HL-60/S4 (cell line): Measurements from ENCODE around the gene MAS1.

ENCODE experiments used
- in situ Hi-C: fragments of 300-500 bp; cut with MboI; formaldehyde crosslinking; loops from 2 replicates; pipeline ENCODE4 v1.14.3; 2022; ENCODE audit warnings: low sequenced_read_pairs

The MAS1 gene

GRCh38 chr6:159878341-159878740, 12.4 kb upstream of the MAS1 start:
- in situ Hi-C loops: loop anchor here (10.0 kb wide), 1 partner anchor 576 kb away; no protein-coding TSS in a partner anchor

- in situ Hi-C loops: loop anchor here (10.0 kb wide), 1 partner anchor 575 kb away; no protein-coding TSS in a partner anchor
Measured at GRCh38 chr6:159879856-159880255, 10.9 kb upstream of the MAS1 start.

GRCh38 chr6:159880412-159880975, 10.3 kb upstream of the MAS1 start:
- in situ Hi-C loops: no loop called here

- in situ Hi-C loops: no loop called here
Measured at GRCh38 chr6:159884720-159885119, 6.1 kb upstream of the MAS1 start.

GRCh38 chr6:159886270-159886669, 4.5 kb upstream of the MAS1 start:
- in situ Hi-C loops: no loop called here

GRCh38 chr6:159887146-159887545, 3.6 kb upstream of the MAS1 start:
- in situ Hi-C loops: no loop called here

GRCh38 chr6:159887761-159888160, 3.0 kb upstream of the MAS1 start:
- in situ Hi-C loops: no loop called here

GRCh38 chr6:159890201-159890600, 587 bp upstream of the MAS1 start:
- in situ Hi-C loops: no loop called here

- in situ Hi-C loops: no loop called here
Measured at GRCh38 chr6:159892053-159892452, 1.3 kb downstream of the MAS1 start.

- in situ Hi-C loops: no loop called here
Measured at GRCh38 chr6:159893064-159893463, 2.3 kb downstream of the MAS1 start.

GRCh38 chr6:159894991-159895390, 4.2 kb downstream of the MAS1 start:
- in situ Hi-C loops: no loop called here

GRCh38 chr6:159897603-159898002, 6.8 kb downstream of the MAS1 start:
- in situ Hi-C loops: no loop called here

GRCh38 chr6:159898519-159898918, 7.7 kb downstream of the MAS1 start:
- in situ Hi-C loops: no loop called here

- in situ Hi-C loops: no loop called here
Measured at GRCh38 chr6:159899994-159900745, 9.4 kb downstream of the MAS1 start.

- in situ Hi-C loops: no loop called here
Measured at GRCh38 chr6:159902620-159903019, 11.8 kb downstream of the MAS1 start.

- in situ Hi-C loops: no loop called here
Measured at GRCh38 chr6:159904497-159904911, 13.7 kb downstream of the MAS1 start.

GRCh38 chr6:159906400-159906799, 15.6 kb downstream of the MAS1 start:
- in situ Hi-C loops: no loop called here

GRCh38 chr6:159908535-159908934, 17.7 kb downstream of the MAS1 start:
- in situ Hi-C loops: no loop called here

GRCh38 chr6:159908979-159909378, 18.2 kb downstream of the MAS1 start:
- in situ Hi-C loops: no loop called here

GRCh38 chr6:159910342-159910741, 19.6 kb downstream of the MAS1 start:
- in situ Hi-C loops: no loop called here

- in situ Hi-C loops: no loop called here
Measured at GRCh38 chr6:159913375-159913774, 22.6 kb downstream of the MAS1 start.

- in situ Hi-C loops: no loop called here
Measured at GRCh38 chr6:159913862-159914564, 23.2 kb downstream of the MAS1 start.
